ENCODE data around the gene PHYHD1.

GRCh38 chr9:128983536-128983935, 62.8 kb downstream of the PHYHD1 start:
- no peak for TF ChIP-seq CTCF (IDR thresholded peaks at IDR 0.05)
- no peak for TF ChIP-seq POLR2A (IDR thresholded peaks at IDR 0.05)

All from tibial nerve (tissue), 3 donors.